Loucy (cell line): ENCODE measurements around the gene ATP11A.

Experiments used
- H2AFZ ChIP-seq: fragments of 200-600 bp; sonication (generic); 2 replicates; pipeline ENCODE4 v1.6.0; 2016; ENCODE audit warnings: antibody characterized with exemption, mild to moderate bottlenecking, low read length, moderate library complexity
- H3F3A ChIP-seq: fragments of 200-600 bp; 2 replicates; pipeline ENCODE4 v1.6.0; 2016; ENCODE audit warnings: antibody characterized with exemption, low read depth, mild to moderate bottlenecking
- H3K27me3 ChIP-seq: fragments of 200-600 bp; sonication (generic); 2 replicates; pipeline ENCODE4 v1.6.1; 2014; ENCODE audit warnings: low read length, mild to moderate bottlenecking; ENCODE audit not compliant: insufficient read depth, poor library complexity, severe bottlenecking
- H3K36me3 ChIP-seq: fragments of 200-600 bp; sonication (generic); 2 replicates; pipeline ENCODE4 v1.6.1; 2016; ENCODE audit warnings: low read length; ENCODE audit not compliant: insufficient read depth
- H3K4me1 ChIP-seq: fragments of 200-600 bp; sonication (generic); 2 replicates; pipeline ENCODE4 v1.5.1; 2014; ENCODE audit warnings: low read length, mild to moderate bottlenecking; ENCODE audit not compliant: insufficient read depth, poor library complexity, severe bottlenecking
- H3K4me2 ChIP-seq: fragments of 200-600 bp; sonication (generic); 2 replicates; pipeline ENCODE4 v1.6.0; 2014; ENCODE audit warnings: antibody characterized with exemption, low read length, low read depth, mild to moderate bottlenecking; ENCODE audit not compliant: poor library complexity, severe bottlenecking
- H3K4me3 ChIP-seq: fragments of 200-600 bp; sonication (generic); 2 replicates; pipeline ENCODE4 v1.5.1; 2014; ENCODE audit warnings: low read length, mild to moderate bottlenecking, mixed read lengths; ENCODE audit not compliant: poor library complexity, severe bottlenecking
- H3K79me2 ChIP-seq: fragments of 200-600 bp; sonication (generic); 2 replicates; pipeline ENCODE4 v1.6.1; 2014; ENCODE audit warnings: low read length; ENCODE audit not compliant: insufficient read depth
- H3K9ac ChIP-seq: fragments of 200-600 bp; sonication (generic); 2 replicates; pipeline ENCODE4 v1.6.0; 2014; ENCODE audit warnings: mild to moderate bottlenecking, low read depth, low read length, moderate library complexity; ENCODE audit not compliant: poor library complexity, severe bottlenecking
- H3K9me2 ChIP-seq: fragments of 200-600 bp; sonication (generic); replicated peaks from 2 replicates; pipeline ENCODE4 v1.6.1; 2016; ENCODE audit warnings: low read depth, low read length, mixed read lengths
- H3K9me3 ChIP-seq: fragments of 200-600 bp; sonication (generic); 2 replicates; pipeline ENCODE4 v1.6.1; 2014; ENCODE audit warnings: mild to moderate bottlenecking, antibody characterized with exemption, low read length, low read depth; ENCODE audit not compliant: insufficient read depth
- H4K20me1 ChIP-seq: fragments of 200-600 bp; sonication (generic); 2 replicates; pipeline ENCODE4 v1.6.0; 2014; ENCODE audit warnings: antibody characterized with exemption, low read length, mild to moderate bottlenecking; ENCODE audit not compliant: insufficient read depth, poor library complexity, severe bottlenecking
- EZH2phosphoT487 ChIP-seq: fragments of 200-600 bp; IDR thresholded peaks from 2 replicates; pipeline ENCODE4 v1.6.1; 2018; ENCODE audit warnings: antibody characterized with exemption, mild to moderate bottlenecking, moderate library complexity, borderline replicate concordance
- TF ChIP-seq, protein P1 (sequence below): fragments of 200-600 bp; sonication (generic); conservative IDR thresholded peaks from 2 replicates; pipeline ENCODE4 v1.5.1; 2014; ENCODE audit warnings: mild to moderate bottlenecking, antibody characterized with exemption, low read length

ATP11A gene

DNA sequence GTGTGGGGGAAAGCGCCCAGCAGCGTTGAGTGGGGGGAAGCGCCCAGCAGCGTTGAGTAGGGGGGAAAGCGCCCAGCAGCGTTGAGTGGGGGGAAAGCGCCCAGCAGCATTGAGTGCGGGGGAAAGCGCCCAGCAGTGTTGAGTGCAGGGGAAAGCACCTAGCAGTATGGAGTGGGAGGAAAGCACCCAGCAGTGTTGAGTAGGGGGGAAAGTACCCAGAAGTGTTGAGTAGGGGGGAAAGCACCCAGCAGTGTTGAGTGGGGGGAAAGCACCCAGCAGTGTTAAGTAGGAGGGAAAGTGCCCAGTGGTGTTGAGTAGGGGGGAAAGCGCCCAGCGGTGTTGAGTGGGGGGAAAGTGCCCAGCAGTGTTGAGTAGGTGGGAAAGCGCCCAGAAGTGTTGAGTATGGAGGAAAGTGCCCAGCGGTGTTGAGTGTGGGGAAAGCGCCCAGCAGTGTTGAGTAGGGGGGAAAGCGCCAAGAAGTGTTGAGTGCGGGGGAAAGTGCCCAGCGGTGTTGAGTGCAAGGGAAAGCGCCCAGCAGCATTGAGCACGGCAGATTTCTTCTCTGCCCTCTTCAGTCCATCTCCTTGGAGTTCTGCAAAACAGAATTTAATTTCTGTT lies 138.4 kb downstream of the ATP11A start:
- H3K4me3 ChIP-seq, result no peak overlapping the region
- H2AFZ ChIP-seq, result no peak overlapping the region
- no peak overlapping the region for H3K4me2 ChIP-seq
- no peaks in the 10 kb centered on the region for H3K9me3 ChIP-seq
- no peak overlapping the region for H3K9ac ChIP-seq
- no peaks in the 10 kb centered on the region for H3F3A ChIP-seq
- TF ChIP-seq, protein P1, sequence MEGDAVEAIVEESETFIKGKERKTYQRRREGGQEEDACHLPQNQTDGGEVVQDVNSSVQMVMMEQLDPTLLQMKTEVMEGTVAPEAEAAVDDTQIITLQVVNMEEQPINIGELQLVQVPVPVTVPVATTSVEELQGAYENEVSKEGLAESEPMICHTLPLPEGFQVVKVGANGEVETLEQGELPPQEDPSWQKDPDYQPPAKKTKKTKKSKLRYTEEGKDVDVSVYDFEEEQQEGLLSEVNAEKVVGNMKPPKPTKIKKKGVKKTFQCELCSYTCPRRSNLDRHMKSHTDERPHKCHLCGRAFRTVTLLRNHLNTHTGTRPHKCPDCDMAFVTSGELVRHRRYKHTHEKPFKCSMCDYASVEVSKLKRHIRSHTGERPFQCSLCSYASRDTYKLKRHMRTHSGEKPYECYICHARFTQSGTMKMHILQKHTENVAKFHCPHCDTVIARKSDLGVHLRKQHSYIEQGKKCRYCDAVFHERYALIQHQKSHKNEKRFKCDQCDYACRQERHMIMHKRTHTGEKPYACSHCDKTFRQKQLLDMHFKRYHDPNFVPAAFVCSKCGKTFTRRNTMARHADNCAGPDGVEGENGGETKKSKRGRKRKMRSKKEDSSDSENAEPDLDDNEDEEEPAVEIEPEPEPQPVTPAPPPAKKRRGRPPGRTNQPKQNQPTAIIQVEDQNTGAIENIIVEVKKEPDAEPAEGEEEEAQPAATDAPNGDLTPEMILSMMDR, result no peak
- TF ChIP-seq EZH2phosphoT487, result no peak
- no peaks in the 10 kb centered on the region for H3K9me2 ChIP-seq
- peaks cover 7% of the 10 kb centered on the region for H3K4me1 ChIP-seq
- H4K20me1 ChIP-seq, result no peaks in the 10 kb centered on the region
- peaks cover 25% of the 10 kb centered on the region; the same call in 1 of the 2 replicates for H3K36me3 ChIP-seq
- H3K27me3 ChIP-seq, result no peaks in the 10 kb centered on the region
- no peaks in the 10 kb centered on the region for H3K79me2 ChIP-seq

DNA sequence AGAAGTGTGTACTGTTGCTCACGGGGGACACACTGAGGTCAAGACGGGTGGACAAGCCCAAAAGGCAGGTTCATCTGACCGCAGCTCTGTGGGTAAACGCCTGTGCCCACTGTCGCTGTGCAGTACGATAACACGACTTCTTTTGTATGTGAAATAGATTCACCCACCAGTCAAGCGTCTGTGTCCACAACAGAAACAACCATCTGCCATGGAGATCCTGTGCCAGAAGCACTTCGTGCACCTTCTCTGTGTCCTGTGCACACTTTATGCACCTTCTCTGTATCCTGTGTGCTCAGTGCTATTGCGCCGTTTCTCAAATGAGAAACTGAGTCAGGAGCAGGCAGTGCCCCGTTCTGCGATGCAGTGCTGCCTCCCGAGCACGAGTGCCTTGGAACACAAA lies 138.9 kb downstream of the ATP11A start:
- no peak overlapping the region for H3K4me3 ChIP-seq
- H3K9me3 ChIP-seq, result no peaks in the 10 kb centered on the region
- H3K27me3 ChIP-seq, result no peaks in the 10 kb centered on the region
- H3K4me2 ChIP-seq, result no peak overlapping the region
- H3K9ac ChIP-seq, result no peak overlapping the region
- H3K79me2 ChIP-seq, result no peaks in the 10 kb centered on the region
- peaks cover 7% of the 10 kb centered on the region for H3K4me1 ChIP-seq
- no peak overlapping the region for H2AFZ ChIP-seq
- peaks cover 28% of the 10 kb centered on the region; the same call in 1 of the 2 replicates for H3K36me3 ChIP-seq
- no peaks in the 10 kb centered on the region for H3F3A ChIP-seq
- H4K20me1 ChIP-seq, result no peaks in the 10 kb centered on the region
- no peak for TF ChIP-seq EZH2phosphoT487
- TF ChIP-seq, protein P1, result no peak
- H3K9me2 ChIP-seq, result no peaks in the 10 kb centered on the region

DNA sequence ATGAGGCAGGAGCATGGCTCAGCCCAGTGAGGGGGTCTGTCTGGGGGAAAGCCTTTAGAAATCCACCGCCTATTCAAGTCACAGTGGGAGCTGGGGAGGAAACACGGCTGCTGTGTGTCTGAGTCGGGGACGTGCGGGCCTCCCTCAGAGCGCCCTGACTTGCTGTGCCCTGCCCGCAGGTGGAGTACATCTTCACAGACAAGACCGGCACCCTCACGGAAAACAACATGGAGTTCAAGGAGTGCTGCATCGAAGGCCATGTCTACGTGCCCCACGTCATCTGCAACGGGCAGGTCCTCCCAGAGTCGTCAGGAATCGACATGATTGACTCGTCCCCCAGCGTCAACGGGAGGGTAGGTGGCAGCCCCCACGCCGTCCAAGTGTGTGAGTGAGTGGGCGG lies 141.4 kb downstream of the ATP11A start:
- no peaks in the 10 kb centered on the region for H3K4me1 ChIP-seq
- H3K9me3 ChIP-seq, result no peaks in the 10 kb centered on the region
- no peak overlapping the region for H2AFZ ChIP-seq
- H3K9me2 ChIP-seq, result no peaks in the 10 kb centered on the region
- H3K36me3 ChIP-seq, result peaks cover 28% of the 10 kb centered on the region; the same call in 1 of the 2 replicates
- H3K27me3 ChIP-seq, result no peaks in the 10 kb centered on the region
- H3K79me2 ChIP-seq, result no peaks in the 10 kb centered on the region
- H3K4me2 ChIP-seq, result no peak overlapping the region
- TF ChIP-seq, protein P1, result no peak
- H3F3A ChIP-seq, result no peaks in the 10 kb centered on the region
- H4K20me1 ChIP-seq, result no peaks in the 10 kb centered on the region
- H3K4me3 ChIP-seq, result no peak overlapping the region
- H3K9ac ChIP-seq, result no peak overlapping the region
